ENCODE results near the gene CFL1. TPM values are rescaled to one million over a fixed set of nuclear protein-coding genes. Genes with fewer than 3 reads are reported as not detected.
A peak's percentile ranks its signal among the peaks of the same experiment; 100 is the strongest.

Gene CFL1
- total and polyA plus RNA-seq, 4 donors: 387 to 1,282 (median 730) TPM

- WGBS, 2 donors: 23 to 26% methylated on average over 9 of the region's 9 CpGs
- Histone ChIP-seq H3K27me3 (ENCODE audit: control insufficient read depth in 3 of 3, insufficient read depth in 3 of 3, low read length in 2 of 3) (no peaks in the 10 kb centered on the region), H3K36me3 (ENCODE audit: control insufficient read depth in 4 of 4, insufficient read depth in 4 of 4, low read length in 4 of 4) (peaks cover 7 to 30% (median 24%) of the 10 kb centered on the region in 4 donors), H3K9ac (ENCODE audit: insufficient read depth in 1 of 2, low read length in 2 of 2) (no peak overlapping the region), H3K4me1 (ENCODE audit: control insufficient read depth in 5 of 5, insufficient read depth in 5 of 5, low read length in 5 of 5) (peaks cover 1 to 27% (median 9%) of the 10 kb centered on the region in 5 donors), H3K27ac (ENCODE audit: low read depth in 1 of 2, low read length in 1 of 2) (peak overlapping the region in 1 of 2 donors; percentile 26), H3K4me3 (no peak overlapping the region), H3K9me3 (ENCODE audit: control insufficient read depth in 4 of 4, insufficient read depth in 3 of 4, low read length in 3 of 4) (no peaks in the 10 kb centered on the region)
- DNase-seq (peak; percentile 62 to 75 (median 73)), ATAC-seq (ENCODE audit: insufficient read depth, low FRiP score) (no peak)
- TF ChIP-seq, protein P1, sequence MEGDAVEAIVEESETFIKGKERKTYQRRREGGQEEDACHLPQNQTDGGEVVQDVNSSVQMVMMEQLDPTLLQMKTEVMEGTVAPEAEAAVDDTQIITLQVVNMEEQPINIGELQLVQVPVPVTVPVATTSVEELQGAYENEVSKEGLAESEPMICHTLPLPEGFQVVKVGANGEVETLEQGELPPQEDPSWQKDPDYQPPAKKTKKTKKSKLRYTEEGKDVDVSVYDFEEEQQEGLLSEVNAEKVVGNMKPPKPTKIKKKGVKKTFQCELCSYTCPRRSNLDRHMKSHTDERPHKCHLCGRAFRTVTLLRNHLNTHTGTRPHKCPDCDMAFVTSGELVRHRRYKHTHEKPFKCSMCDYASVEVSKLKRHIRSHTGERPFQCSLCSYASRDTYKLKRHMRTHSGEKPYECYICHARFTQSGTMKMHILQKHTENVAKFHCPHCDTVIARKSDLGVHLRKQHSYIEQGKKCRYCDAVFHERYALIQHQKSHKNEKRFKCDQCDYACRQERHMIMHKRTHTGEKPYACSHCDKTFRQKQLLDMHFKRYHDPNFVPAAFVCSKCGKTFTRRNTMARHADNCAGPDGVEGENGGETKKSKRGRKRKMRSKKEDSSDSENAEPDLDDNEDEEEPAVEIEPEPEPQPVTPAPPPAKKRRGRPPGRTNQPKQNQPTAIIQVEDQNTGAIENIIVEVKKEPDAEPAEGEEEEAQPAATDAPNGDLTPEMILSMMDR (IDR thresholded peaks at IDR 0.05; ENCODE audit: control extremely low read depth, extremely low read depth): peak; percentile 100
Measured at GRCh38 chr11:65884716-65885092, 26.7 kb upstream of the CFL1 start.

DNA sequence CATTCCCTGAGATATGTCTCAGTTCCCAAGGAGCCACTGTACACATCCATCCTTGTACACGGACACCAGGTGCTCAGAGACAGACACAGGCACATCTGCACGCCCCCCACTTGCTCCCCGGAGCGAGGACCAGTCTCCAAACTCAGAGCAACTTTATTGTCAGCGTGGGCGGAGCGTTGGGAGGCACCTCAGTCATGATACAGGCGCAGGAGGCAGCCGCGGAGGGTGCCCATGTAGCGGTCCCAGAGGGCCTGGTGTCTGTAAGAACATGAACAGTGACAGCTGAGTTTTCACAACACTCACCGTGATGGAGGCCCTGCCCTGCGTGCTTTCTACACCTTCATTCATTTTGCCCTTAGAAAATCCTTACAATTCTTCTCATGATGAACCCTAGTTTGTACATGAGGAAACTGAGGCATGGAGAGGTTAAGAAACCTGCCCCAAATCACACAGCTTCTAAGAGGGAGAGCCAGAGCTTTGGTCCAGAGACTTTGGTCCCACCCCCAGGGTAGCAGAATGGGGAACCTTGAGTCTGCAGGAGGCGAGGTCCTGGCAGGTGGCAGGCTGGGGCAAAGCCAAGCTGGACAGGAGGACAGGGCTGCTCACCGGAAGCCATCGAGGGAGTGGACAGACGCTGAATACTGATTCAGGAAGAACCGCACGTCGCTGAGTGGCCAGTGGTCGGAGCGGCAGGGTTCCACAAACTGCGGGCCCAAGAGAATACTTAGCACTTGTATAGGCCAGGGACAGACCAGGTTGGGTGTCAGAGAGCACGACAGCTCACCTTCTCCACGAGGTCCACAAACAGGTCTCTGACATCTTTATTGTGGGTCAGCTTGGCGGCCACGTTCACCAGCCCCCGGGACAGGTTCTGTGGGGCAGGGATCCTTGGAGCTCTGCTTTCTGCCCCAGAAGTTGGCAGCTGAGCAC, 26.1 kb upstream of the CFL1 start:
- Histone ChIP-seq H3K27ac (ENCODE audit: low read depth in 1 of 2, low read length in 1 of 2) (no peak overlapping the region), H3K9me3 (ENCODE audit: control insufficient read depth in 4 of 4, insufficient read depth in 3 of 4, low read length in 3 of 4) (no peaks in the 10 kb centered on the region), H3K4me3 (no peak overlapping the region), H3K4me1 (ENCODE audit: control insufficient read depth in 5 of 5, insufficient read depth in 5 of 5, low read length in 5 of 5) (peaks cover 0 to 21% (median 8%) of the 10 kb centered on the region in 5 donors), H3K9ac (ENCODE audit: insufficient read depth in 1 of 2, low read length in 2 of 2) (no peak overlapping the region), H3K36me3 (ENCODE audit: control insufficient read depth in 4 of 4, insufficient read depth in 4 of 4, low read length in 4 of 4) (peaks cover 7 to 30% (median 24%) of the 10 kb centered on the region in 4 donors), H3K27me3 (ENCODE audit: control insufficient read depth in 3 of 3, insufficient read depth in 3 of 3, low read length in 2 of 3) (no peaks in the 10 kb centered on the region)
- TF ChIP-seq, protein P1 (IDR thresholded peaks at IDR 0.05; ENCODE audit: control extremely low read depth, extremely low read depth): no peak
- DNase-seq: no peak
- WGBS, 2 donors: 83 to 84% methylated on average over 28 of the region's 28 CpGs
- ATAC-seq (ENCODE audit: insufficient read depth, low FRiP score): no peak

DNA sequence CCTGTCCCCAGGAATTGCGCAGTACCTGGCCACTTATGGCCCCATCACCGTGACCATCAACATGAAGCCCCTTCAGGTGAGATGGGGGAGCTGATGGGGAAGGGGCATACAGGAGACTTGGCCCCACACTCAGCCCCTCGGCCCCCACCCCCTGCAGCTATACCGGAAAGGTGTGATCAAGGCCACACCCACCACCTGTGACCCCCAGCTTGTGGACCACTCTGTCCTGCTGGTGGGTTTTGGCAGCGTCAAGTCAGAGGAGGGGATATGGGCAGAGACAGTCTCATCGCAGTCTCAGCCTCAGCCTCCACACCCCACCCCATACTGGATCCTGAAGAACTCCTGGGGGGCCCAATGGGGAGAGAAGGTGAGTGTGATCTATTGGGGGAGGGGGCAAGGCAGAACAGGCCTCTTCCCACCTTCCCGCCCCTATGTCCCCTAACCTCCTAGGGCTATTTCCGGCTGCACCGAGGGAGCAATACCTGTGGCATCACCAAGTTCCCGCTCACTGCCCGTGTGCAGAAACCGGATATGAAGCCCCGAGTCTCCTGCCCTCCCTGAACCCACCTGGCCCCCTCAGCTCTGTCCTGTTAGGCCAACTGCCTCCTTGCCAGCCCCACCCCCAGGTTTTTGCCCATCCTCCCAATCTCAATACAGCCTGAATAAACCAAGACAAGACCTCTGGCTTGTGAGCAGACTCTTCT, 25.2 kb upstream of the CFL1 start:
- peaks cover 7 to 30% (median 24%) of the 10 kb centered on the region in 4 donors for H3K36me3 ChIP-seq (ENCODE audit: control insufficient read depth in 4 of 4, insufficient read depth in 4 of 4, low read length in 4 of 4)

More for the DNA sequence above, 25.2 kb upstream of the CFL1 start:
- WGBS, 2 donors: 93 to 95% methylated on average over 13 of the region's 13 CpGs
- H3K9ac ChIP-seq (ENCODE audit: insufficient read depth in 1 of 2, low read length in 2 of 2): no peak overlapping the region
- no peak overlapping the region for H3K4me3 ChIP-seq
- no peaks in the 10 kb centered on the region for H3K9me3 ChIP-seq (ENCODE audit: control insufficient read depth in 4 of 4, insufficient read depth in 3 of 4, low read length in 3 of 4)
- peaks cover 0 to 16% (median 8%) of the 10 kb centered on the region in 5 donors for H3K4me1 ChIP-seq (ENCODE audit: control insufficient read depth in 5 of 5, insufficient read depth in 5 of 5, low read length in 5 of 5)
- ATAC-seq (ENCODE audit: insufficient read depth, low FRiP score) (no peak), DNase-seq (no peak)
- TF ChIP-seq, protein P1 (IDR thresholded peaks at IDR 0.05; ENCODE audit: control extremely low read depth, extremely low read depth): no peak
- no peaks in the 10 kb centered on the region for H3K27me3 ChIP-seq (ENCODE audit: control insufficient read depth in 3 of 3, insufficient read depth in 3 of 3, low read length in 2 of 3)
- H3K27ac ChIP-seq (ENCODE audit: low read depth in 1 of 2, low read length in 1 of 2): no peak overlapping the region

Measured in lung (tissue), 12 donors.